ENCODE measurements around the gene SCGB1C2.
"Not testable (repeated sequence)": the region's sequence is repeated elsewhere in the genome, so short reads cannot be mapped to it uniquely, and the experiment has no call there.

Gene SCGB1C2

GRCh38 chr17:137166-137807 is at the start of gene SCGB1C2:
Gene SCGB1C2, plus strand, starts transcription at chr17:137569. Its CDS starts 22 bp downstream, at chr17:137591.
- not testable (repeated sequence) for DNase-seq

GRCh38 chr17:113111-113510 is 24.3 kb upstream of the SCGB1C2 start:
- not testable (repeated sequence) for DNase-seq

GRCh38 chr17:118339-118917 is 18.9 kb upstream of the SCGB1C2 start:
- not testable (repeated sequence) for DNase-seq

GRCh38 chr17:133932-134331 is 3.4 kb upstream of the SCGB1C2 start:
- DNase-seq, result not testable (repeated sequence)

GRCh38 chr17:134332-134785 is 3.0 kb upstream of the SCGB1C2 start:
- not testable (repeated sequence) for DNase-seq

- not testable (repeated sequence) for DNase-seq
Observed at GRCh38 chr17:135022-135421, 2.3 kb upstream of the SCGB1C2 start.

- DNase-seq, result not testable (repeated sequence)
Observed at GRCh38 chr17:135895-136294, 1.5 kb upstream of the SCGB1C2 start.

- DNase-seq, result not testable (repeated sequence)
Observed at GRCh38 chr17:136531-136930, 838 bp upstream of the SCGB1C2 start.

- DNase-seq, result not testable (repeated sequence)
Observed at GRCh38 chr17:139401-140205, 2.2 kb downstream of the SCGB1C2 start.

GRCh38 chr17:142102-142661 is 4.8 kb downstream of the SCGB1C2 start:
- peak in 2 of 56 donors; percentile 17 to 33 for DNase-seq

- DNase-seq, result no peak
Observed at GRCh38 chr17:142876-143784, 5.8 kb downstream of the SCGB1C2 start.

GRCh38 chr17:143785-144281 is 6.5 kb downstream of the SCGB1C2 start:
- peak in 48 of 56 donors; percentile 13 to 82 (median 52) for DNase-seq

- DNase-seq, result no peak
Observed at GRCh38 chr17:144936-145670, 7.7 kb downstream of the SCGB1C2 start.

- peak in 5 of 56 donors; percentile 0 to 27 (median 4) for DNase-seq
Observed at GRCh38 chr17:145671-146541, 8.5 kb downstream of the SCGB1C2 start.

GRCh38 chr17:146546-146945 is 9.2 kb downstream of the SCGB1C2 start:
- DNase-seq, result no peak

- DNase-seq, result no peak
Observed at GRCh38 chr17:146983-147761, 9.8 kb downstream of the SCGB1C2 start.

- no peak for DNase-seq
Observed at GRCh38 chr17:147796-148740, 10.7 kb downstream of the SCGB1C2 start.
